GM12878 (cell line): ENCODE measurements around the gene TRDN.

Source experiments
- CTCF ChIP-seq, 3 experiments: IDR thresholded peaks in 2 of 3; conservative IDR thresholded peaks in 1 of 3; 2 replicates each; pipeline ENCODE4 v1.5.1; 2011; ENCODE audit warnings: low read depth in 3 of 3, low read length in 3 of 3, mild to moderate bottlenecking in 3 of 3, control low read depth in 2 of 3, moderate library complexity in 2 of 3, inconsistent platforms in 1 of 3, mixed read lengths in 1 of 3; ENCODE audit not compliant: control insufficient read depth in 2 of 3, insufficient read depth in 1 of 3; ENCODE audit errors: extremely low read depth in 1 of 3
- EZH2 ChIP-seq: IDR thresholded peaks from 2 replicates; pipeline ENCODE4 v1.6.1; 2012; ENCODE audit warnings: low read depth, mild to moderate bottlenecking, control low read depth, inconsistent platforms, low read length, borderline replicate concordance; ENCODE audit not compliant: control insufficient read depth
- NFIC ChIP-seq: IDR thresholded peaks from 2 replicates; pipeline ENCODE4 v1.6.1; 2012; ENCODE audit warnings: low read depth, mild to moderate bottlenecking, inconsistent platforms, low read length, moderate library complexity

- TF ChIP-seq CTCF (IDR thresholded peaks at IDR 0.05 in 2 of 3, conservative IDR thresholded peaks at IDR 0.05 in 1 of 3; ENCODE audit: control insufficient read depth in 2 of 3, extremely low read depth in 1 of 3, insufficient read depth in 1 of 3, low read depth in 3 of 3, low read length in 3 of 3) (no peak), EZH2 (no peak), NFIC (no peak)
Observed at GRCh38 chr6:123332070-123332469, 304.7 kb downstream of the TRDN start.
